HepG2 (cell line): Measurements from ENCODE around the gene RBP7. TPM values are rescaled to one million over a fixed set of nuclear protein-coding genes. Genes with fewer than 3 reads are reported as not detected.

Experiments used
- ATAC-seq: fragments of 200-7000 bp; cut with Tn5 transposase; 3 replicates; pipeline ENCODE4 v1.9.1; 2020; ENCODE audit warnings: mild to moderate bottlenecking, moderate library complexity
- BruUV-seq: library from RNA; stranded (reverse); fragments of 400-500 nt; replicated peaks from 2 replicates; lab custom pipeline; 2021; lab: Mats Ljungman, UMichigan
- CTCF ChIA-PET: fragments of 300-600 bp; formaldehyde crosslinking; extraction: SDS; loops from one replicate; lab custom pipeline; 2021; ENCODE audit warnings: low total read pairs, inconsistent platforms, low intra/inter-chr PET ratio; lab: Yijun Ruan, JAX
- POLR2A ChIA-PET: fragments of 350-600 bp; sonication (Branson Sonifier 250); formaldehyde crosslinking; loops from one replicate; lab custom pipeline; 2020; ENCODE audit warnings: antibody characterized with exemption, inconsistent platforms; lab: Yijun Ruan, JAX
- DNase-seq: peaks from one replicate; pipeline ENCODE4 v3.0.0-alpha.2; 2015; ENCODE audit warnings: low spot score
- FAIRE-seq: peaks from 3 replicates; lab custom pipeline; 2011; peaks lifted over from hg19 to GRCh38; lab: Jason Lieb, UNC
- H2AFZ ChIP-seq: one replicate; pipeline ENCODE4 v1.6.1; 2011; ENCODE audit warnings: low read length, inconsistent platforms
- H3K27ac ChIP-seq: fragments of 300-600 bp; 3 replicates; pipeline ENCODE4 v1.8.0; 2011; ENCODE audit warnings: mixed run types, mild to moderate bottlenecking, mixed read lengths, low read length, inconsistent platforms; ENCODE audit not compliant: insufficient read depth; ENCODE audit errors: extremely low read length
- H3K27me3 ChIP-seq, 2 experiments: fragments of 200-600 bp in 1 of 2; 2 replicates in 1 of 2; 3 replicates in 1 of 2; pipeline versions ENCODE4 v1.6.0 to v1.8.0; 2011; ENCODE audit warnings: low read length in 2 of 2, mild to moderate bottlenecking in 2 of 2, moderate library complexity in 2 of 2, inconsistent platforms in 1 of 2; ENCODE audit not compliant: insufficient read depth in 2 of 2, control insufficient read depth in 1 of 2
- H3K36me3 ChIP-seq, 2 experiments: fragments of 200-600 bp in 1 of 2; replicated peaks in 1 of 2; 2 replicates in 1 of 2; 3 replicates in 1 of 2; pipeline versions ENCODE4 v1.5.1 to v1.8.0; 2011; ENCODE audit warnings: low read length in 2 of 2, inconsistent platforms in 1 of 2; ENCODE audit not compliant: insufficient read depth in 2 of 2, control insufficient read depth in 1 of 2
- H3K4me1 ChIP-seq: 2 replicates; pipeline ENCODE4 v1.5.1; 2012; ENCODE audit warnings: low read length, inconsistent platforms; ENCODE audit not compliant: insufficient read depth
- H3K4me2 ChIP-seq: 2 replicates; pipeline ENCODE4 v1.6.0; 2011; ENCODE audit warnings: low read depth, low read length, inconsistent platforms
- H3K4me3 ChIP-seq, 3 experiments: fragments of 200-600 bp in 1 of 3; sonication (generic), shearing (Covaris generic) in 1 of 3; replicated peaks in 1 of 3; 2 replicates each; pipeline ENCODE4 v1.5.1; 2011 to 2016; ENCODE audit warnings: low read length in 3 of 3, inconsistent platforms in 2 of 3, low read depth in 2 of 3, mild to moderate bottlenecking in 2 of 3, control low read depth in 1 of 3, mixed read lengths in 1 of 3; ENCODE audit not compliant: insufficient read depth in 1 of 3
- H3K79me2 ChIP-seq: one replicate; pipeline ENCODE4 v1.6.1; 2011; ENCODE audit warnings: low read length, inconsistent platforms; ENCODE audit not compliant: insufficient read depth
- H3K9ac ChIP-seq: 2 replicates; pipeline ENCODE4 v1.6.0; 2011; ENCODE audit warnings: mild to moderate bottlenecking, low read depth, low read length, inconsistent platforms; ENCODE audit not compliant: insufficient read depth
- H3K9me3 ChIP-seq: 2 replicates; pipeline ENCODE4 v1.5.1; 2012; ENCODE audit warnings: mild to moderate bottlenecking, low read length
- H4K20me1 ChIP-seq: 2 replicates; pipeline ENCODE4 v1.6.0; 2011; ENCODE audit warnings: inconsistent platforms, mild to moderate bottlenecking, low read length, moderate library complexity; ENCODE audit not compliant: insufficient read depth
- BCL6 ChIP-seq: IDR thresholded peaks from 2 replicates; pipeline ENCODE4 v1.6.1; 2016; ENCODE audit warnings: missing genetic modification reagents, missing compliant biosample characterization
- EEA1 ChIP-seq: sonication (generic); formaldehyde crosslinking; IDR thresholded peaks from 2 replicates; pipeline ENCODE4 v1.5.1; 2020; ENCODE audit warnings: mild to moderate bottlenecking, missing genetic modification reagents, borderline replicate concordance
- ELF4 ChIP-seq: sonication (generic); formaldehyde crosslinking; IDR thresholded peaks from 2 replicates; pipeline ENCODE4 v1.5.0; 2020; ENCODE audit warnings: missing genetic modification reagents, mild to moderate bottlenecking, moderate library complexity, borderline replicate concordance
- GATAD1 ChIP-seq: IDR thresholded peaks from 2 replicates; pipeline ENCODE4 v1.6.1; 2016; ENCODE audit warnings: missing genetic modification reagents, missing compliant biosample characterization
- HMGXB4 ChIP-seq, 2 experiments: sonication (generic) in 1 of 2; formaldehyde crosslinking in 1 of 2; IDR thresholded peaks; 2 replicates each; pipeline versions ENCODE4 v1.4.0 to v1.6.1; 2018 to 2020; ENCODE audit warnings: missing genetic modification reagents in 2 of 2, borderline replicate concordance in 1 of 2, low read depth in 1 of 2, mild to moderate bottlenecking in 1 of 2, missing biosample characterization in 1 of 2
- PBX3 ChIP-seq: sonication (generic); formaldehyde crosslinking; IDR thresholded peaks from 2 replicates; pipeline ENCODE4 v1.8.1; 2023; ENCODE audit warnings: missing genetic modification reagents, inconsistent platforms, borderline replicate concordance
- RFX3 ChIP-seq: IDR thresholded peaks from 2 replicates; pipeline ENCODE4 v1.6.1; 2016; ENCODE audit warnings: missing biosample characterization, missing genetic modification reagents
- TBX2 ChIP-seq: sonication (generic); formaldehyde crosslinking; IDR thresholded peaks from 2 replicates; pipeline ENCODE4 v1.5.0; 2020; ENCODE audit warnings: missing genetic modification reagents, mild to moderate bottlenecking, borderline replicate concordance
- ZMAT5 ChIP-seq: sonication (generic); formaldehyde crosslinking; IDR thresholded peaks from 2 replicates; pipeline ENCODE4 v1.5.0; 2020; ENCODE audit warnings: mild to moderate bottlenecking, low read depth, missing genetic modification reagents, borderline replicate concordance
- ZNF121 ChIP-seq: sonication (generic); formaldehyde crosslinking; IDR thresholded peaks from 2 replicates; pipeline ENCODE4 v1.5.0; 2020; ENCODE audit warnings: mild to moderate bottlenecking, missing genetic modification reagents
- ZNF704 ChIP-seq: sonication (generic); formaldehyde crosslinking; IDR thresholded peaks from 2 replicates; pipeline ENCODE4 v1.8.1; 2023; ENCODE audit warnings: mild to moderate bottlenecking, inconsistent platforms, moderate library complexity, missing genetic modification reagents, borderline replicate concordance
- ZUFSP ChIP-seq: sonication (generic); formaldehyde crosslinking; IDR thresholded peaks from 2 replicates; pipeline ENCODE4 v1.9.0; 2021; ENCODE audit warnings: missing genetic modification reagents, mild to moderate bottlenecking, borderline replicate concordance
- WGBS: methylation state at CpG from one replicate; pipeline ENCODE4 v1.1.6; 2017; ENCODE audit warnings: low lambda C conversion rate; 5-methylcytosine and 5-hydroxymethylcytosine counted together
- in situ Hi-C: cut with HindIII; loops from 2 replicates; pipeline ENCODE4 v1.10.0; 2017; ENCODE audit warnings: low pct_unique_long_range_greater_than_20kb; ENCODE audit not compliant: extremely low pct_ligation_motif_present
- intact Hi-C: fragments of 100-400 bp; cut with micrococcal nuclease; formaldehyde crosslinking; loops from one replicate; pipeline ENCODE4 v1.10.0; 2022; ENCODE audit not compliant: unreplicated experiment
- polyA plus RNA-seq, 8 experiments: library from polyadenylated mRNA; depleted of rRNA in 3 of 8; stranded (reverse) in 7 of 8; unstranded in 1 of 8; fragments of >200 nt; fragmentation: Illumina TruSeq in 4 of 8; extraction: Trizol in 4 of 8; gene quantifications; 2 replicates each; pipeline versions ENCODE4 v1.2.1 to v1.2.3, GENCODE V29; 2011 to 2016; ENCODE audit warnings: low read depth in 4 of 8, missing spikeins in 1 of 8, mixed read lengths in 1 of 8; ENCODE audit not compliant: insufficient read depth in 1 of 8
- total RNA-seq, 5 experiments: library from RNA; depleted of rRNA; stranded (reverse); fragments of >200 nt; fragmentation: Illumina TruSeq; extraction: Trizol; gene quantifications; 2 replicates each; pipeline ENCODE4 v1.2.3, GENCODE V29; 2016; ENCODE audit warnings: low read depth in 1 of 5

The RBP7 gene
- total and polyA plus RNA-seq, 2 of the 13 experiments (the other 11 are each of a cell fraction or from before 2014, with no cell fraction given), result 1.6 to 2.0 TPM

- no peak for TF ChIP-seq HMGXB4 (CRISPR knock-in tag; IDR thresholded peaks at IDR 0.05; ENCODE audit: borderline replicate concordance in 1 of 2, low read depth in 1 of 2)
- TF ChIP-seq ZUFSP (CRISPR knock-in tag), result no peak
- no peak for TF ChIP-seq BCL6
- TF ChIP-seq ZNF704 (CRISPR knock-in tag), result no peak
- no peak for TF ChIP-seq RFX3 (CRISPR knock-in tag)
- TF ChIP-seq GATAD1 (CRISPR knock-in tag), result no peak
Observed at GRCh38 chr1:9993561-9994075, 3.4 kb upstream of the RBP7 start (continued).

- DNase-seq, result no peak
Observed at GRCh38 chr1:10001016-10001665, 4.1 kb downstream of the RBP7 start.

More at GRCh38 chr1:10001016-10001665, 4.1 kb downstream of the RBP7 start:
- Histone ChIP-seq H3K4me1 (peaks cover 7% of the 10 kb centered on the region), H3K4me2 (no peak overlapping the region), H3K9me3 (no peaks in the 10 kb centered on the region), H2AFZ (no peak overlapping the region), H3K36me3 (no peaks in the 10 kb centered on the region), H3K9ac (no peak overlapping the region), H3K79me2 (no peaks in the 10 kb centered on the region), H3K27me3 (peaks cover 0 to 17% of the 10 kb centered on the region in 2 experiments; a peak in 4 of 5 replicates), H3K4me3 (no peak overlapping the region), H4K20me1 (no peaks in the 10 kb centered on the region), H3K27ac (no peak overlapping the region)
- in situ Hi-C loops (no loop called here), intact Hi-C loops (no loop called here)
- WGBS, result 68% methylated on average over 7 of the region's 8 CpGs
- CTCF ChIA-PET, result no interaction called here
- ATAC-seq (no peak), FAIRE-seq (no peak)
- POLR2A ChIA-PET, result no interaction called here
- no TSS peak for BruUV-seq
- TF ChIP-seq TBX2 (CRISPR knock-in tag) (no peak), PBX3 (no peak), ZNF121 (CRISPR knock-in tag) (0 out of 2 replicates have a peak, but pooled peaks have one; percentile 45), ZMAT5 (CRISPR knock-in tag) (no peak), EEA1 (no peak), ELF4 (CRISPR knock-in tag) (no peak)
- TF ChIP-seq, all 625 proteins: peak for 1
